Breast epithelium (tissue), 4 donors: ENCODE measurements around the gene CNOT11. TPM values are rescaled to one million over a fixed set of nuclear protein-coding genes. Genes with fewer than 3 reads are reported as not detected.
"Not testable (repeated sequence)": the region's sequence is repeated elsewhere in the genome, so short reads cannot be mapped to it uniquely, and the experiment has no call there.

Source experiments
- DNase-seq, 2 donors: peaks; one replicate each; pipeline ENCODE4 v3.0.0-alpha.2; 2019; ENCODE audit warnings: low spot score in 2 of 2
- H3K27ac ChIP-seq, 2 donors: fragments of 200-600 bp; sonication (generic) in 1 of 2; one replicate each; pipeline ENCODE4 v1.5.1; 2016 to 2019; ENCODE audit warnings: mild to moderate bottlenecking in 1 of 2
- H3K27me3 ChIP-seq, 2 donors: fragments of 200-600 bp; sonication (generic) in 1 of 2; one replicate each; pipeline versions ENCODE4 v1.5.1 to v1.6.0; 2017 to 2019; ENCODE audit warnings: control low read depth in 1 of 2, mild to moderate bottlenecking in 1 of 2
- H3K36me3 ChIP-seq: fragments of 200-600 bp; one replicate; pipeline ENCODE4 v1.5.1; 2019
- H3K4me1 ChIP-seq, 2 donors: fragments of 200-600 bp; sonication (generic); one replicate each; pipeline ENCODE4 v1.5.1; 2016 to 2019; ENCODE audit warnings: control low read depth in 1 of 2
- H3K4me3 ChIP-seq, 3 donors: fragments of 200-600 bp; sonication (generic); 1 replicate in 2 of 3; 2 replicates in 1 of 3; pipeline ENCODE4 v1.5.1; 2016 to 2019; ENCODE audit warnings: mild to moderate bottlenecking in 3 of 3, moderate library complexity in 2 of 3
- H3K9me3 ChIP-seq, 2 donors: fragments of 200-600 bp; sonication (generic) in 1 of 2; one replicate each; pipeline ENCODE4 v1.5.1; 2016 to 2019; ENCODE audit warnings: control low read depth in 1 of 2
- CTCF ChIP-seq, 3 donors: fragments of 450-650 bp; IDR thresholded peaks; one replicate each; pipeline ENCODE4 v1.5.1; 2016 to 2017; ENCODE audit warnings: antibody characterized with exemption in 3 of 3, mild to moderate bottlenecking in 3 of 3, moderate library complexity in 3 of 3
- POLR2A ChIP-seq: fragments of 450-650 bp; IDR thresholded peaks from one replicate; pipeline ENCODE4 v1.6.1; 2016; ENCODE audit warnings: antibody characterized with exemption, mild to moderate bottlenecking, moderate library complexity
- POLR2AphosphoS5 ChIP-seq, 3 donors: sonication (generic); formaldehyde crosslinking; IDR thresholded peaks; one replicate each; pipeline ENCODE4 v1.6.1; 2017; ENCODE audit warnings: antibody characterized with exemption in 3 of 3
- intact Hi-C: fragments of 100-400 bp; cut with DNase I; formaldehyde crosslinking; loops from one replicate; pipeline ENCODE4 v1.15.1; 2023; ENCODE audit warnings: low total_unique reads
- total RNA-seq, 3 donors: library from RNA; depleted of rRNA; stranded (reverse); fragments of >200 nt; gene quantifications; one replicate each; pipeline ENCODE4 v1.1.0, GENCODE V29; 2016

CNOT11 gene
- total RNA-seq, 3 donors from 2014 or later = 19.2 to 33.1 (median 23.9) TPM

DNA sequence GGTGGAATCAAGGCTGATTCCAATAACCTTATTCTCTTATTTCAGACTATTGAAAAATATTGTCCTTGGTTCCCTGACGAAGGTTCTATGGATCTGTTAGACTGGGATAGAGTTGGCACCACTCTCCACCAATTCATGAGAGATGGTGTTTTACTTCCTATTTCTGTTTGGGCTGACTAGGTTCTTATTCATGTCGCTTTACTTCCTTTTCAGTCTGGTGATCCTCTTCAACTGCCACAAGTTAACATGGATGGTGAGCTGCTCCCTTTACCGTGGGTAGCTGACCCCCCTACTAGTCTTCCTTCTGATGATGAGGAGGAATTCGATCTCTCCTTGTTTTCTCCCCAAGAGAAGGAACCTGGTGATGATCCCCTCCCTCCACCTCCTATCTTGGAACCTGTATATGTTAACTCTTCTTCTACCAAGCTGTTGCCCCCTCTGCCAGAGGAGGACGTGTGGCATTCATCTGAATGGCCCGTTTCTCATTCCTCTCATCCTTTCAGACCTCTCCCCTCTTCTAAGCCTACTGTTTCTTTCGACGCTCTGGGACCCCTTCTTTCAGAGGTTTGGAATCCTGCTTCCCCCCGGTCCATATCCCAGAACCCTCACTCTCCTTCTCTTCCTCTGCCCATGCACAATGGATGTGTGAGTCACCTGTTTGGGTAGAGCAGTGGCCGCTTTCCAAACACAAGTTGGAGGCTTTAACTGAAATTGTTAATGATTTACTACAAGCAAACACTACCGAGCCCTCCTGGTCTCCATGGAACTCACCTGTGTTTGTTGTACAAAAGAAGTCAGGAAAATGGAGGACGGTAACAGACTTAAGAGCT, 13.5 kb upstream of the CNOT11 start:
- no peak for DNase-seq
- no peaks in the 10 kb centered on the region for H3K27me3 ChIP-seq
- intact Hi-C loops = no loop called here
- no peak overlapping the region for H3K4me3 ChIP-seq
- H3K9me3 ChIP-seq = peaks cover 0 to 4% of the 10 kb centered on the region in 2 donors
- peak overlapping the region in 1 of 2 donors; percentile 65 for H3K27ac ChIP-seq
- H3K4me1 ChIP-seq = no peaks in the 10 kb centered on the region
- H3K36me3 ChIP-seq = no peaks in the 10 kb centered on the region
- TF ChIP-seq POLR2AphosphoS5 (IDR thresholded peaks at IDR 0.05) = no peak

- peak overlapping the region in 1 of 2 donors; percentile 65 for H3K27ac ChIP-seq
- H3K4me1 ChIP-seq, H3K36me3 ChIP-seq, DNase-seq, intact Hi-C loops, H3K4me3 ChIP-seq, H3K9me3 ChIP-seq, H3K27me3 ChIP-seq: not testable (repeated sequence)
Measured at GRCh38 chr2:101239760-101240118, 12.9 kb upstream of the CNOT11 start.

- DNase-seq, intact Hi-C loops, H3K4me3 ChIP-seq, H3K27me3 ChIP-seq, H3K9me3 ChIP-seq, H3K4me1 ChIP-seq, H3K36me3 ChIP-seq: not testable (repeated sequence)
- H3K27ac ChIP-seq = peak overlapping the region in 1 of 2 donors; percentile 8
- peak in 2 of 3 donors; percentile 10 to 38 for TF ChIP-seq CTCF (IDR thresholded peaks at IDR 0.05)
Measured at GRCh38 chr2:101240694-101241093, 12.0 kb upstream of the CNOT11 start.

- no peaks in the 10 kb centered on the region for H3K36me3 ChIP-seq
- no peak for DNase-seq
- peaks cover 0 to under 1% of the 10 kb centered on the region in 2 donors for H3K9me3 ChIP-seq
- H3K4me1 ChIP-seq = no peaks in the 10 kb centered on the region
- TF ChIP-seq POLR2AphosphoS5 (IDR thresholded peaks at IDR 0.05) (no peak), CTCF (IDR thresholded peaks at IDR 0.05) (no peak), POLR2A (no peak)
- H3K27ac ChIP-seq = peak overlapping the region in 1 of 2 donors; percentile 8
- H3K27me3 ChIP-seq = no peaks in the 10 kb centered on the region
- intact Hi-C loops = no loop called here
- H3K4me3 ChIP-seq = no peak overlapping the region
Measured at GRCh38 chr2:101241158-101241557, 11.5 kb upstream of the CNOT11 start.

- H3K4me3 ChIP-seq, H3K27me3 ChIP-seq, intact Hi-C loops, H3K4me1 ChIP-seq, H3K36me3 ChIP-seq, DNase-seq, H3K27ac ChIP-seq, H3K9me3 ChIP-seq: not testable (repeated sequence)
Measured at GRCh38 chr2:101244373-101244772, 8.3 kb upstream of the CNOT11 start.

GRCh38 chr2:101244899-101245298, 7.8 kb upstream of the CNOT11 start:
- H3K27me3 ChIP-seq, DNase-seq, intact Hi-C loops, H3K36me3 ChIP-seq, H3K9me3 ChIP-seq, H3K4me3 ChIP-seq, H3K4me1 ChIP-seq: not testable (repeated sequence)
- peak overlapping the region in 1 of 2 donors; percentile 13 for H3K27ac ChIP-seq

- H3K27ac ChIP-seq = peak overlapping the region in 1 of 2 donors; percentile 14
- H3K27me3 ChIP-seq, H3K4me1 ChIP-seq, H3K4me3 ChIP-seq, intact Hi-C loops, DNase-seq, H3K36me3 ChIP-seq, H3K9me3 ChIP-seq: not testable (repeated sequence)
Measured at GRCh38 chr2:101245468-101245867, 7.2 kb upstream of the CNOT11 start.

- DNase-seq, H3K36me3 ChIP-seq, H3K9me3 ChIP-seq, H3K27me3 ChIP-seq, H3K4me3 ChIP-seq, intact Hi-C loops, H3K27ac ChIP-seq, H3K4me1 ChIP-seq: not testable (repeated sequence)
Measured at GRCh38 chr2:101248756-101249155, 3.9 kb upstream of the CNOT11 start.
